Omental fat pad (tissue), 4 donors: ENCODE results near the gene DRD4. TPM values are rescaled to one million over a fixed set of nuclear protein-coding genes. Genes with fewer than 3 reads are reported as not detected.

Experiments
- ATAC-seq: fragments of 150-250 bp; one replicate; pipeline ENCODE4 v1.9.1; 2016; ENCODE audit warnings: mild to moderate bottlenecking, moderate library complexity; ENCODE audit not compliant: low FRiP score
- DNase-seq: peaks from one replicate; pipeline ENCODE4 v3.0.0-alpha.2; 2019; ENCODE audit warnings: low spot score
- CTCF ChIP-seq, 3 donors: fragments of 450-650 bp; IDR thresholded peaks; one replicate each; pipeline ENCODE4 v1.5.1; 2016 to 2017; ENCODE audit warnings: antibody characterized with exemption in 3 of 3, mild to moderate bottlenecking in 3 of 3, moderate library complexity in 2 of 3
- total RNA-seq, 4 donors: library from RNA; depleted of rRNA; stranded (reverse); fragments of >200 nt; gene quantifications; one replicate each; pipeline ENCODE4 v1.1.0, GENCODE V29; 2016

DRD4 gene
- total RNA-seq, 4 donors from 2014 or later: 0.50 TPM; not detected in 3

DNA sequence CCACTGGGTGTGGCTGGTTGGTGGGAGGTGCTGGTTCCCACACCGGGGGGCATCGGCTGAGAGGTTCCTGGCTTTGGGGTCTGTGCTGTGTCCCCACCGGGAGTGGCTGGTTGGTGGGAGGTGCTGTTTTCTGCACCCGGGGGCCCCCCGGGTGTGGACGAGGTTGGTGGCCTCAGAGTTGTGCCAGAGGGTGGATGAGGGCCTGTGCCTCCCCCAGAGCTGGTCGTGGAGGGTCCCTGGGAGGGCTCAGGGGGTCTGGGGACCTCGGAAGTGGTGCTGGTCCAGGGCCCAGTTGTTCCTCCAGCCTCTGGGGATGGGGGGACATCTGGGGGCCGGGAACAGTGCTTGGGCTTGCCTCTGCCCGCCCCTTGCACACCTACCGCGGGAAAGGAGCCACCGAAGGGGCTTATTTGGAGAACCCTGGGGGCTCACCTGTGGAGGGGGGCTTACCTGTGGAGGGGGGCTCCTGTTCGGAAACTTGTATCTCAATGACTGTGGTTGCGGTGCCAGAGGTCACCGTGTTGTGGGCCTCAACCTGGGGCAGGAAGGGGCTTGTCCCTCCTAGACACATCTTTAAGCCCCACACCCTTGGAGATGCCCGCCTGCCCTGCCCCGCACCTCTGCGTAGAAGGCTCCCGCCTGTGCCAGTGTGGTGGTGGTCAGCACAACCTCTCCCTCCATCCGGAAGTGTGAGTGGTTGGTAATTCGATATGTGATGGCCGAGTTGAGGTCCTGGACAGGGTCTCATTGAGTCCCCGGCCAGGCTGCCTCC, 18.0 kb upstream of the DRD4 start:
- no peak for ATAC-seq
- TF ChIP-seq CTCF (IDR thresholded peaks at IDR 0.05): no peak
- no peak for DNase-seq

- ATAC-seq: no peak
- TF ChIP-seq CTCF (IDR thresholded peaks at IDR 0.05): no peak
- no peak for DNase-seq
Measured at GRCh38 chr11:619628-620050, 17.4 kb upstream of the DRD4 start.

DNA sequence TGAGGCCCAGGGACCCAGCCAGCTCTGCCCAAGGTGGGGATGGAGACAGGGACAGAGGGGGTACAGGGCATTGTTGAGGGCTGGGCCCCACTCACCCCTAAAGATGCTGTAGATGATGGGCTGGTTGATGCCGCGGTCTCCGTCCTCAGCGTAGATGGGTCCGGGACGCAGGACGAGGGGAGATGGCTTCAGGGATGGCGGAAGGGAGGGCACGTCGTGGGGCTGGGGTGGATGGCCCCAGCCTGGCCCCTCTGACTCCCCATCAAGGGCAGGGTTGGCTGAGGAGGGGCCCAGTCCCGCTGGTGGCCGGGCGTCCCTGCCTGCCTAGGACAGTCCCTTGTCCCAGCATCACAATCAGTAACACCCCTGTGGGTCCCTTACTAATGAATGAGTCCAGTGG, 16.9 kb upstream of the DRD4 start:
- no peak for DNase-seq
- no peak for TF ChIP-seq CTCF (IDR thresholded peaks at IDR 0.05)
- ATAC-seq: no peak

- ATAC-seq (no peak), DNase-seq (no peak)
- TF ChIP-seq CTCF (IDR thresholded peaks at IDR 0.05): no peak
Measured at GRCh38 chr11:620935-621814, 15.9 kb upstream of the DRD4 start.

DNA sequence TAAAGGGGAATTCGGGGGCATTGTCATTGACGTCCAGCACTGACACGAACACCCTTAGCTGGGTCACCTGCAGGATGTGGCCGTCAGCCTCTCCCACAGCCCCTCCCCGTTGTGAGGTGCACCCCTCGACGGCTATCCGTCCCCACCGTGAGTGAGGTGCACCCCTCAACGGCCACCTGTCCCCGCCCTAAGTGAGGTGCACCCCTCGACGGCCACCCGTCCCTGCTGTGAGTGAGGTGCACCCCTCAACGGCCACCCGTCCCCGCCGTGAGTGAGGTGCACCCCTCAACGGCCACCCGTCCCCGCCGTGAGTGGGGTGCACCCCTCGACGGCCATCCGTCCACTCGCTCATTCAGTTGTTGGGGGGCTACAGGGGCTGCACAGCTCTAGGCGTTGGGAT, 15.2 kb upstream of the DRD4 start:
- no peak for DNase-seq
- TF ChIP-seq CTCF (IDR thresholded peaks at IDR 0.05): no peak
- ATAC-seq: no peak

GRCh38 chr11:623349-623869, 13.7 kb upstream of the DRD4 start:
- no peak for TF ChIP-seq CTCF (IDR thresholded peaks at IDR 0.05)
- DNase-seq (no peak), ATAC-seq (no peak)
